ENCODE measurements around the gene ZBTB32.

GRCh38 chr19:35704218-35704617, at the start of gene ZBTB32:
- no peak for TF ChIP-seq CTCF (IDR thresholded peaks at IDR 0.05)
- TF ChIP-seq POLR2A (IDR thresholded peaks at IDR 0.05): no peak
- TF ChIP-seq POLR2AphosphoS5 (IDR thresholded peaks at IDR 0.05): no peak

Data from breast epithelium (tissue), 3 donors.